CD4-positive, CD25-positive, alpha-beta regulatory T cell (primary cell): Measurements from ENCODE around the gene H2BK1. TPM values are rescaled to one million over a fixed set of nuclear protein-coding genes. Genes with fewer than 3 reads are reported as not detected.

Experiments used
- ATAC-seq, 2 donors: fragments of 150-1000 bp; cut with Tn5 transposase; one replicate each; pipeline ENCODE4 v1.10.0; 2021; ENCODE audit warnings: low read depth in 2 of 2, moderate number of reproducible peaks in 2 of 2, moderate library complexity in 1 of 2
- DNase-seq, 3 donors: peaks; one replicate each; pipeline versions ENCODE4 v3.0.0 to v3.0.0-alpha.2; 2012 to 2022; ENCODE audit warnings: mixed read lengths in 1 of 3
- H3K27ac ChIP-seq: one replicate; pipeline ENCODE4 v1.7.0; 2013; ENCODE audit warnings: mild to moderate bottlenecking, low read length; ENCODE audit not compliant: insufficient read depth, poor library complexity, severe bottlenecking
- H3K27me3 ChIP-seq: one replicate; pipeline ENCODE4 v1.7.0; 2013; ENCODE audit warnings: low read length; ENCODE audit not compliant: control insufficient read depth, insufficient read depth
- H3K36me3 ChIP-seq: one replicate; pipeline ENCODE4 v1.7.0; 2013; ENCODE audit warnings: mild to moderate bottlenecking, low read length, moderate library complexity; ENCODE audit not compliant: control insufficient read depth, insufficient read depth
- H3K4me1 ChIP-seq: 2 replicates; pipeline ENCODE4 v1.7.0; 2013; ENCODE audit warnings: mild to moderate bottlenecking, low read length; ENCODE audit not compliant: insufficient read depth, control insufficient read depth, poor library complexity, severe bottlenecking
- H3K4me3 ChIP-seq: one replicate; pipeline ENCODE4 v1.7.0; 2013; ENCODE audit warnings: low read depth, mild to moderate bottlenecking, low read length, moderate library complexity
- H3K9me3 ChIP-seq, 2 experiments: 1 replicate in 1 of 2; 2 replicates in 1 of 2; pipeline ENCODE4 v1.7.0; 2013; ENCODE audit warnings: low read length in 2 of 2, mild to moderate bottlenecking in 1 of 2, moderate library complexity in 1 of 2; ENCODE audit not compliant: control insufficient read depth in 2 of 2
- H3K27ac Mint-ChIP-seq, 3 donors: one replicate each; pipeline ENCODE4 v1.8.0; 2020 to 2022; ENCODE audit warnings: mild to moderate bottlenecking in 3 of 3, mixed read lengths in 3 of 3, moderate library complexity in 2 of 3
- H3K27me3 Mint-ChIP-seq: one replicate; pipeline ENCODE4 v1.8.0; 2022; ENCODE audit warnings: mild to moderate bottlenecking, mixed read lengths
- H3K36me3 Mint-ChIP-seq: one replicate; pipeline ENCODE4 v1.8.0; 2020; ENCODE audit warnings: mixed read lengths
- H3K4me1 Mint-ChIP-seq, 4 donors: one replicate each; pipeline ENCODE4 v1.8.0; 2020 to 2022; ENCODE audit warnings: mixed read lengths in 4 of 4, mild to moderate bottlenecking in 1 of 4
- H3K4me3 Mint-ChIP-seq, 4 donors: one replicate each; pipeline ENCODE4 v1.8.0; 2020 to 2022; ENCODE audit warnings: mild to moderate bottlenecking in 4 of 4, mixed read lengths in 4 of 4, moderate library complexity in 3 of 4
- H3K9me3 Mint-ChIP-seq, 7 donors: one replicate each; pipeline ENCODE4 v1.8.0; 2020 to 2022; ENCODE audit warnings: mixed read lengths in 7 of 7, mild to moderate bottlenecking in 3 of 7, moderate library complexity in 2 of 7
- polyA plus RNA-seq, 4 donors: library from polyadenylated mRNA; unstranded; fragments of 300-500 nt; fragmentation: Illumina TruSeq; gene quantifications; one replicate each; pipeline ENCODE4 v1.2.3, GENCODE V29; 2021
- total RNA-seq: library from RNA; stranded (reverse); gene quantifications from one replicate; pipeline ENCODE4 v1.2.3, GENCODE V29; 2022

The H2BK1 gene
- total and polyA plus RNA-seq, 5 donors from 2014 or later: 3.8 TPM; not detected in 4

DNA sequence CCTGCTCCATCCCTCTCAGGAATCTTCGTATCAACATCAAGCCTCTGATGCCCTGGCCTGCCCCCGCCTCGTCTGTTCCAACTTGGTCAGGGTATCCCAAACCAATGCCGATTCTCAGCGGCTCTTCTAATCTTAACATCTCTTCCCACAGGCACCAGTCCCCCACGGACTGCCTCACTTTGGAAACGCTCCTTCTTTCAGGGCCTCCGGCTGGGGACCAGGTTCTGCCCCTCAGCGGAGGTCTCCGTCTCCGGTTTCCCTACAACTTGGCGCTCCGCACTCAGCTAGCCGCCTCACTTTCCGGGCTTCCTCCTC lies 16.2 kb upstream of the H2BK1 start:
- peaks cover 7 to 44% (median 27%) of the 10 kb centered on the region in 4 donors for H3K4me1 Mint-ChIP-seq
- Histone ChIP-seq H3K27ac (peak overlapping the region; percentile 80), H3K9me3 (no peaks in the 10 kb centered on the region), H3K4me1 (peaks cover 25% of the 10 kb centered on the region), H3K36me3 (peaks cover 36% of the 10 kb centered on the region), H3K27me3 (no peaks in the 10 kb centered on the region), H3K4me3 (peak overlapping the region; percentile 90)
- peaks cover 7% of the 10 kb centered on the region for H3K27me3 Mint-ChIP-seq
- no peak for ATAC-seq
- DNase-seq: no peak
- H3K4me3 Mint-ChIP-seq: peak overlapping the region; percentile 89 to 100 (median 100)
- no peaks in the 10 kb centered on the region for H3K9me3 Mint-ChIP-seq
- peak overlapping the region; percentile 80 to 99 (median 98) for H3K27ac Mint-ChIP-seq
- H3K36me3 Mint-ChIP-seq: peaks cover 34% of the 10 kb centered on the region

DNA sequence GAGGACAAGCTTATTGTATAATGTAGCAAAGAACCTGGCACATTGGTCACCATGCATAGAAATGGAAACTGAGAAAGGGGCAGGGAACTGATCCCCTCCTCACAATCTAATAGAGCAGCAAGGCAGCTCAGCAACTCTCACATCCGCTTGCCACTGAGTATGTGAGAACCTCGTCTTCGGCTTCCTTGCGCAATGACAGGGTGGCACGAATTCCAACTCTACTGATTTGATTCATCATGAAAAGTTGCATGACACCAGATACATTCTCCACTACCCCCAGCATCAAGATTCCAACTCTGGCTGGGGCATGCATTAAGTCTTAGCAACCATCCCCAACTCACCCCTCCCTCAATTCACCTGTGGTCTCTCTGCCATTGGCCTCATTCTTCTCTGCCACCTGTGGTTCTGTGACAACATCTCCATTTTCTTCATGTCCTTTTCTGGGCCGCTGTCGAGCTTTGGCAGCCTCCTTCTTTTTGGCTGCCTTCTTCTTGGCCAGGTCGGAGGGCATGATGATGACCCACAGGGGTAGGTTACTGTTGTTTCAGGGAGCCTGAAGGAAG lies 15.7 kb upstream of the H2BK1 start:
- H3K27ac ChIP-seq: peak overlapping the region; percentile 80
- H3K9me3 ChIP-seq: no peaks in the 10 kb centered on the region
- H3K27me3 ChIP-seq: no peaks in the 10 kb centered on the region
- Mint-ChIP-seq H3K4me3 (peak overlapping the region; percentile 89 to 100 (median 100)), H3K4me1 (peaks cover 7 to 42% (median 27%) of the 10 kb centered on the region in 4 donors), H3K9me3 (no peaks in the 10 kb centered on the region), H3K27me3 (peaks cover 7% of the 10 kb centered on the region), H3K36me3 (peaks cover 34% of the 10 kb centered on the region), H3K27ac (peak overlapping the region in 2 of 3 donors; percentile 80 to 98)
- peaks cover 38% of the 10 kb centered on the region for H3K36me3 ChIP-seq
- DNase-seq (no peak), ATAC-seq (no peak)
- H3K4me3 ChIP-seq: peak overlapping the region; percentile 90
- H3K4me1 ChIP-seq: peaks cover 25% of the 10 kb centered on the region

DNA sequence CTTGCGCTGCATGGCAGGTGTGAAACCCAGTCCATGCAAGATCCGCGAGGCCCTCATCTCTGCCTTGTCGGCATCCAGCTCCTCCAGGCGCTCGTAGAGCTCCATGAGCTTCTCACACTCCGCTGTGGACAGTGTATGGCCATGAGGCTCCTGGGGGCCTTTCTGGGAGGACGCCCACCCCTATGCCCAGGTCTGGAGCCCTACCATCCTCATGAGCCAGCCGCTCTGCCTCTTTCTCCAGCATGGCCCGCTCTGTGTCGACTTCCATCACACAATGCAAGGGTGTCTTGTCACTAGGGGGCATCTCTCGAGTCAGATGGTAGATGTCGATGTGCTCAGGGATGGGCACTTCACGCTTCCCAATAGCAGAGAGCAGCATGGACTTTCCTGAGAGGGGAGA lies 13.4 kb upstream of the H2BK1 start:
- DNase-seq: no peak
- Mint-ChIP-seq H3K4me1 (peaks cover 7 to 41% (median 31%) of the 10 kb centered on the region in 4 donors), H3K36me3 (peaks cover 42% of the 10 kb centered on the region), H3K4me3 (no peak overlapping the region), H3K27me3 (peaks cover 7% of the 10 kb centered on the region), H3K27ac (no peak overlapping the region), H3K9me3 (no peaks in the 10 kb centered on the region)
- no peaks in the 10 kb centered on the region for H3K9me3 ChIP-seq
- H3K36me3 ChIP-seq: peaks cover 53% of the 10 kb centered on the region
- H3K4me1 ChIP-seq: peaks cover 25% of the 10 kb centered on the region
- no peaks in the 10 kb centered on the region for H3K27me3 ChIP-seq
- H3K4me3 ChIP-seq: no peak overlapping the region
- no peak for ATAC-seq
- H3K27ac ChIP-seq: no peak overlapping the region

DNA sequence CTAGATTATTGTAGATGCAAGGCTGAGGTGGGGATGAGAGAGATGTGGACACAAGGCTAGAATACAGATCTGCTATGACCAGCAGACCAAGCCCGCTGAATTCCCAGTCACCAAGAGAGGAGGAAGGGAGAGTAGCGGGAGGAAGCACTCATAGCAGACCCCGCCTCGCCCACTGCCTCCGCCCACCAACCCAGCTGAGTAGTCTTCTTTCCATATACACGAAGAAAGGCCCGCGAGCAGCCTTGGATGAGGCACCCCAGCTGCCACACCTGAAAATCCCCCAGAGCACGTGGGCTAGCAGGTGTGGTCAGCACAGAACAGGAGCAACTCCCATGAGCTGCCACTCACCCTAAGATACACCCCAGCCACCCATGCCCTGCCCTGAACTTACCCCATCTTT lies 7.9 kb upstream of the H2BK1 start:
- H3K27me3 Mint-ChIP-seq: no peaks in the 10 kb centered on the region
- DNase-seq: no peak

DNA sequence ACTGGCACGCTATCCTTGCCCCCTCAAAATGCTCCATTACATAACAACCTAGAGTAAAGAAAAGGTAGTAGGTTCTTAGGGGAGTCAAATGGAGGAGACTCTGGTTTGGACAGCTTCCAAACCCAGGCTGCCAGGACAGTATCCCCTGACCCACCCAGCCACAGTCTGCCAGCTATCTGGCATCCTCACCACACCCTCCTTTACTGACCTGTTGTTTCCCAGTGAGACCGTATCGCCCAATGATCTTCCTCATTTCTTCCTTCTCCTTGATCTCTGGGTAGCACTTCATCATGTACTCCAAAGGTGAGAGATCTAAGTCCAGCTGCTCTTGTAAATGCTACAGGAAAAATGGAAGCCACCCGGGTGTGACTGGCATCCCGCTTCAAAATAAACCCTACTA lies 5.1 kb upstream of the H2BK1 start:
- H3K27me3 ChIP-seq: no peaks in the 10 kb centered on the region
- H3K4me3 ChIP-seq: no peak overlapping the region
- peaks cover 69% of the 10 kb centered on the region for H3K36me3 ChIP-seq
- Mint-ChIP-seq H3K36me3 (peaks cover 35% of the 10 kb centered on the region), H3K27me3 (no peaks in the 10 kb centered on the region), H3K9me3 (no peaks in the 10 kb centered on the region), H3K4me3 (no peak overlapping the region), H3K27ac (peak overlapping the region in 1 of 3 donors; percentile 87), H3K4me1 (peaks cover 0 to 2% (median under 1%) of the 10 kb centered on the region in 4 donors)
- H3K27ac ChIP-seq: no peak overlapping the region
- no peaks in the 10 kb centered on the region for H3K4me1 ChIP-seq
- ATAC-seq: no peak
- H3K9me3 ChIP-seq: no peaks in the 10 kb centered on the region
- no peak for DNase-seq

More for the DNA sequence above, 7.9 kb upstream of the H2BK1 start:
- H3K36me3 Mint-ChIP-seq: peaks cover 44% of the 10 kb centered on the region
- peaks cover 87% of the 10 kb centered on the region for H3K36me3 ChIP-seq
- peak overlapping the region in 1 of 4 donors; percentile 44 for H3K4me3 Mint-ChIP-seq
- no peak overlapping the region for H3K27ac Mint-ChIP-seq
- no peaks in the 10 kb centered on the region for H3K4me1 ChIP-seq
- no peak overlapping the region for H3K27ac ChIP-seq
- H3K4me3 ChIP-seq: no peak overlapping the region
- no peaks in the 10 kb centered on the region for H3K27me3 ChIP-seq
- H3K4me1 Mint-ChIP-seq: peaks cover 0 to 11% (median 2%) of the 10 kb centered on the region in 4 donors
- H3K9me3 Mint-ChIP-seq: no peaks in the 10 kb centered on the region
- ATAC-seq: no peak
- H3K9me3 ChIP-seq: no peaks in the 10 kb centered on the region

DNA sequence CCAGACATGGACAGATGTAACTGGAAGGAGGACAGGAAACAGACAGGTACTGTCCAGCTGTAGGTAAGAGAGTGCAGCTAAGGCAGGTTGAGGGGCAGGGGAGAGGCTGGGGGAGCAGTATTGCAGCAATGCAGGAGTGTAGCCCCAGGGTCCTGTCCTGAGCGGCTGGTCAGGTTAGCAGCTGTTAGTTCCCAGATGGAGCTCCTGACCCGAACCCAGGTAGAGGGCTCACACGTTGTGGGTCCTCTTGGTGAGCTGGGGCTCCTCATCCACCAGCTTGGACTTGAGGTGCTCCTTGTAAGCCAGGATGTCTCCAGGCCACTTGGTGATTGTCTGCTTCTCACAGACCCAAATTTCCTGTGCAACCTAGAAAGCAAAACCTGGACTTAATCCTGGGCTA lies 3.5 kb upstream of the H2BK1 start:
- Mint-ChIP-seq H3K4me1 (no peaks in the 10 kb centered on the region), H3K4me3 (no peak overlapping the region), H3K36me3 (peaks cover 31% of the 10 kb centered on the region), H3K27ac (no peak overlapping the region), H3K27me3 (no peaks in the 10 kb centered on the region), H3K9me3 (no peaks in the 10 kb centered on the region)
- Histone ChIP-seq H3K4me3 (no peak overlapping the region), H3K36me3 (peaks cover 61% of the 10 kb centered on the region), H3K27me3 (no peaks in the 10 kb centered on the region), H3K9me3 (no peaks in the 10 kb centered on the region), H3K27ac (no peak overlapping the region), H3K4me1 (no peaks in the 10 kb centered on the region)
- ATAC-seq: no peak
- no peak for DNase-seq

DNA sequence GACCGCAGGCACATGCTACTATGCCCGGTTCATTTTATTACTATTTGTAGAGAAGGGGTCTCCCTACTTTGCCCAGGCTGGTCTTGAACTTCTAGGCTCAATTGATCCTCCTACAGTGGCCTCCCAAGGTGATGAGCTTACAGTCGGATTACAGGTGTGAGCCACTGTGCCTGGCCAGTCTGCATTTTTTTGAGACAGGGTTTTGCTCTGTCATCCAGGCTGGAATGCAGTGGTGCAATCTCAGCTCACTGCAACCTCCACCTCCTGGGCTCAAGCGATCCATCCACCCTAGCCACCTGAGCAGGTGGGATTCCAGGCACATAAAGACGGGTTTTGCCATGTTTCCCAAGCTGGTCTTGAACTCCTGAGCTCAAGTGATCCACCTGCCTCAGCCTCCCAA lies 2.3 kb upstream of the H2BK1 start:
- peaks cover 3% of the 10 kb centered on the region for H3K4me1 ChIP-seq
- H3K36me3 ChIP-seq: peaks cover 49% of the 10 kb centered on the region
- H3K9me3 ChIP-seq: no peaks in the 10 kb centered on the region
- H3K9me3 Mint-ChIP-seq: no peaks in the 10 kb centered on the region
- H3K36me3 Mint-ChIP-seq: peaks cover 19% of the 10 kb centered on the region
- peaks cover 0 to 6% (median 4%) of the 10 kb centered on the region in 4 donors for H3K4me1 Mint-ChIP-seq
- no peak overlapping the region for H3K27ac ChIP-seq
- H3K27me3 ChIP-seq: no peaks in the 10 kb centered on the region
- no peak overlapping the region for H3K4me3 ChIP-seq
- H3K27me3 Mint-ChIP-seq: no peaks in the 10 kb centered on the region
- DNase-seq (no peak), ATAC-seq (no peak)
- no peak overlapping the region for H3K27ac Mint-ChIP-seq
- H3K4me3 Mint-ChIP-seq: no peak overlapping the region

DNA sequence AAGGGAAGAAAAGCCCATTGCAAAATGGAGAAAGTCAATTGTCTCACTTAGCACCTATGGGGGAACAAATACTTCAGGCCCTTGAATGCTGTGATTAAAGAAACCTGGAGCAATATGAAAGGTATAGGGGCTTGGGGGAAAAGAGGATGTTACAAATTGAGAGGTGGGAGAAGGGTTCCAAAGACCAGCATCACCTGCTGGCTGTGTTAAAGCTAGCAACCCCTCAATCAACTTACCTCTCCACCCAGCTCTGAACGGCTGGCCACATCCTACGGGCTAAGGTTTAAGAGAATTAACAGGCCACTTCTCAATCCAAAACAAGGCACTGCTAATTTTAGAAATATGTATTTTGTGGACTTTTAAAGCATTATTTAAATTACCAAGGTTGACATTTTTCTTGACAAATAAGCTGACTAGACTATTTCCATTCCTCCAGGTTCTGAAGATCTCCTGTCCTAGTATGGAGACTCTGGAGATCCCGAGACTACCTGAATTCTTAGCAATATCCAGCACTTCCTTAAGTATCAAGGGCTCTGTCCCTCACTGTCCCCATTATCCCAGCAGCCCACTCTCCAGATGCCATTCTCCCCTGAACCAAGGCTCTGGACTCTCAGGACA lies 976 bp upstream of the H2BK1 start:
- peaks cover 19% of the 10 kb centered on the region for H3K36me3 Mint-ChIP-seq
- peaks cover 10 to 18% (median 15%) of the 10 kb centered on the region in 4 donors for H3K4me1 Mint-ChIP-seq
- Histone ChIP-seq H3K9me3 (no peaks in the 10 kb centered on the region), H3K4me1 (peaks cover 16% of the 10 kb centered on the region), H3K27me3 (no peaks in the 10 kb centered on the region), H3K27ac (no peak overlapping the region), H3K4me3 (no peak overlapping the region), H3K36me3 (peaks cover 37% of the 10 kb centered on the region)
- H3K9me3 Mint-ChIP-seq: no peaks in the 10 kb centered on the region
- ATAC-seq (no peak), DNase-seq (no peak)
- H3K27me3 Mint-ChIP-seq: peaks cover 6% of the 10 kb centered on the region
- peak overlapping the region in 2 of 3 donors; percentile 20 to 44 for H3K27ac Mint-ChIP-seq
- H3K4me3 Mint-ChIP-seq: no peak overlapping the region
